PC-9 (cell line): ENCODE results near the gene C2CD5. TPM values are rescaled to one million over a fixed set of nuclear protein-coding genes. Genes with fewer than 3 reads are reported as not detected.

Experiments
- BruUV-seq: library from RNA; stranded (reverse); fragments of 400-500 nt; replicated peaks from 2 replicates; lab custom pipeline; 2021; lab: Mats Ljungman, UMichigan
- CTCF ChIA-PET: fragments of 300-600 bp; sonication (Branson Sonifier 250); formaldehyde crosslinking; loops from one replicate; lab custom pipeline; 2022; ENCODE audit warnings: antibody characterized with exemption; lab: Charles Lee
- POLR2A ChIA-PET: fragments of 300-600 bp; sonication (Branson Sonifier 250); formaldehyde crosslinking; loops from one replicate; lab custom pipeline; 2022; ENCODE audit warnings: antibody characterized with exemption; ENCODE audit not compliant: unreplicated experiment; lab: Charles Lee
- DNase-seq, 2 experiments: peaks; one replicate each; pipeline versions ENCODE4 v3.0.0 to v3.0.0-alpha.2; 2015 to 2022; ENCODE audit warnings: mixed read lengths in 1 of 2
- H2AFZ ChIP-seq: fragments of 200-600 bp; sonication (generic); 2 replicates; pipeline ENCODE4 v1.8.1; 2017; ENCODE audit warnings: antibody characterized with exemption
- H3F3A ChIP-seq: fragments of 200-600 bp; sonication (generic); 2 replicates; pipeline ENCODE4 v1.8.1; 2017; ENCODE audit warnings: antibody characterized with exemption, mild to moderate bottlenecking, low read depth; ENCODE audit not compliant: insufficient read depth
- H3K27ac ChIP-seq: fragments of 200-600 bp; sonication (generic); 2 replicates; pipeline ENCODE4 v1.6.1; 2016; ENCODE audit warnings: mixed run types
- H3K27me3 ChIP-seq: fragments of 200-600 bp; sonication (generic); 2 replicates; pipeline ENCODE4 v1.6.1; 2016; ENCODE audit warnings: low read depth, mixed run types; ENCODE audit not compliant: insufficient read depth
- H3K36me3 ChIP-seq: fragments of 200-600 bp; sonication (generic); 2 replicates; pipeline ENCODE4 v1.6.1; 2016; ENCODE audit warnings: low read depth, mixed run types
- H3K4me1 ChIP-seq: fragments of 200-600 bp; sonication (generic); replicated peaks from 2 replicates; pipeline ENCODE4 v1.6.1; 2016; ENCODE audit warnings: mixed run types; ENCODE audit not compliant: insufficient read depth
- H3K4me2 ChIP-seq: fragments of 200-600 bp; sonication (generic); 2 replicates; pipeline ENCODE4 v1.6.1; 2017; ENCODE audit warnings: mixed run types
- H3K4me3 ChIP-seq: fragments of 200-600 bp; sonication (generic); 2 replicates; pipeline ENCODE4 v1.6.1; 2016; ENCODE audit warnings: mixed run types
- H3K79me2 ChIP-seq: fragments of 200-600 bp; sonication (generic); 2 replicates; pipeline ENCODE4 v1.6.1; 2017; ENCODE audit warnings: low read depth, mixed run types
- H3K9me2 ChIP-seq: fragments of 200-600 bp; sonication (generic); 2 replicates; pipeline ENCODE4 v1.8.1; 2017; ENCODE audit warnings: mild to moderate bottlenecking; ENCODE audit not compliant: insufficient read depth
- H3K9me3 ChIP-seq: fragments of 200-600 bp; sonication (generic); 2 replicates; pipeline ENCODE4 v1.8.1; 2016; ENCODE audit warnings: low read depth; ENCODE audit not compliant: insufficient read depth
- H4K20me1 ChIP-seq: fragments of 200-600 bp; sonication (generic); 2 replicates; pipeline ENCODE4 v1.8.1; 2017; ENCODE audit not compliant: insufficient read depth
- CTCF ChIP-seq: fragments of 200-600 bp; sonication (generic); conservative IDR thresholded peaks from 2 replicates; pipeline ENCODE4 v1.6.1; 2017; ENCODE audit warnings: mixed run types, antibody characterized with exemption, mild to moderate bottlenecking, moderate library complexity
- EZH2 ChIP-seq: fragments of 200-600 bp; sonication (generic); IDR thresholded peaks from 2 replicates; pipeline ENCODE4 v1.8.0; 2017; ENCODE audit warnings: antibody characterized with exemption, low read depth
- intact Hi-C: fragments of 100-400 bp; cut with micrococcal nuclease; formaldehyde crosslinking; loops from one replicate; pipeline ENCODE4 v1.10.0; 2022; ENCODE audit not compliant: unreplicated experiment
- total RNA-seq: library from RNA; stranded (reverse); gene quantifications from 2 replicates; pipeline ENCODE4 v1.2.3, GENCODE V29; 2021

Gene C2CD5
- total RNA-seq, 1 experiment from 2014 or later: 28.6 TPM

- ChIA-PET POLR2A (no interaction called here), CTCF (no interaction called here)
- no peaks in the 10 kb centered on the region for H3K27me3 ChIP-seq
- no peaks in the 10 kb centered on the region for H3K9me3 ChIP-seq
- BruUV-seq: no TSS peak
- no peak overlapping the region for H3K4me2 ChIP-seq
- H4K20me1 ChIP-seq: no peaks in the 10 kb centered on the region
- H3K79me2 ChIP-seq: no peaks in the 10 kb centered on the region
- H3F3A ChIP-seq: no peaks in the 10 kb centered on the region
- H3K36me3 ChIP-seq: no peaks in the 10 kb centered on the region
- no peak overlapping the region for H3K27ac ChIP-seq
- no peak overlapping the region for H2AFZ ChIP-seq
- H3K4me3 ChIP-seq: no peak overlapping the region
- DNase-seq: no peak
- no peaks in the 10 kb centered on the region for H3K9me2 ChIP-seq
- TF ChIP-seq CTCF: no peak
- no peak for TF ChIP-seq EZH2
- H3K4me1 ChIP-seq: peaks cover 12% of the 10 kb centered on the region; the same call in 1 of the 2 replicates
- intact Hi-C loops: no loop called here
Measured at GRCh38 chr12:22578328-22578727, 34.0 kb upstream of the C2CD5 start.

GRCh38 chr12:22577667-22578066, 33.3 kb upstream of the C2CD5 start:
- no peak for TF ChIP-seq CTCF
- no peak for TF ChIP-seq EZH2
- no peak overlapping the region for H3K4me2 ChIP-seq
- no peaks in the 10 kb centered on the region for H3F3A ChIP-seq
- ChIA-PET POLR2A (no interaction called here), CTCF (no interaction called here)
- peaks cover 12% of the 10 kb centered on the region; the same call in 1 of the 2 replicates for H3K4me1 ChIP-seq
- H3K9me2 ChIP-seq: no peaks in the 10 kb centered on the region
- H3K27ac ChIP-seq: no peak overlapping the region
- no peaks in the 10 kb centered on the region for H3K79me2 ChIP-seq
- H3K27me3 ChIP-seq: no peaks in the 10 kb centered on the region
- no peak for DNase-seq
- H3K36me3 ChIP-seq: no peaks in the 10 kb centered on the region
- no peak overlapping the region for H3K4me3 ChIP-seq
- no peaks in the 10 kb centered on the region for H4K20me1 ChIP-seq
- no peak overlapping the region for H2AFZ ChIP-seq
- intact Hi-C loops: no loop called here
- BruUV-seq: no TSS peak
- no peaks in the 10 kb centered on the region for H3K9me3 ChIP-seq

GRCh38 chr12:22576473-22576872, 32.1 kb upstream of the C2CD5 start:
- no peak overlapping the region for H2AFZ ChIP-seq
- H3K27me3 ChIP-seq: no peaks in the 10 kb centered on the region
- H4K20me1 ChIP-seq: no peaks in the 10 kb centered on the region
- H3K9me3 ChIP-seq: no peaks in the 10 kb centered on the region
- no peaks in the 10 kb centered on the region for H3K79me2 ChIP-seq
- H3K9me2 ChIP-seq: no peaks in the 10 kb centered on the region
- H3K4me2 ChIP-seq: no peak overlapping the region
- BruUV-seq: no TSS peak
- DNase-seq: no peak
- H3F3A ChIP-seq: no peaks in the 10 kb centered on the region
- H3K27ac ChIP-seq: no peak overlapping the region
- peaks cover 12% of the 10 kb centered on the region; the same call in 1 of the 2 replicates for H3K4me1 ChIP-seq
- no peak overlapping the region for H3K4me3 ChIP-seq
- intact Hi-C loops: no loop called here
- no peaks in the 10 kb centered on the region for H3K36me3 ChIP-seq
- ChIA-PET POLR2A (no interaction called here), CTCF (no interaction called here)
- no peak for TF ChIP-seq CTCF
- TF ChIP-seq EZH2: no peak
